Measurements from ENCODE around the gene PSMD1.
A peak's percentile ranks its signal among the peaks of the same experiment; 100 is the strongest.
"Not testable (repeated sequence)": the region's sequence is repeated elsewhere in the genome, so short reads cannot be mapped to it uniquely, and the experiment has no call there.

Gene PSMD1

GRCh38 chr2:231188506-231189170 lies 132.0 kb downstream of the PSMD1 start:
- DNase-seq = no peak

DNA sequence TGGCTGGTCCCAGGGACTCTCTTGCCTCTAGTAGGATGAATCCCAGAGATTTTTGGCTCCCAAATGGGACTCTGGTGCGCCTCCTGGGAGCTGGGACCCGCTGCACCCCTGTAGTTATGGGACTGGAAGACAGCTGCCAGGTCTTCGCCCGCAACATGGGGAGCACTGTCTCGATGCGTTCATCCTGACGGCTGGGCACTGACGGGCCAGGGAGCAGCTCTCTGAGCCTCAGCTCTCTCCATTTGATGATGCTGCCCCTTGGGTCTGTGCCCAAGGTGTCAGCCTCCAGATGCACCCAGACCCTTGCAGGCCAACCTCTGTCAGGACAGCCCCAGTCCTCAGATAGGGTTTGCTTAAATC lies 132.5 kb downstream of the PSMD1 start:
- DNase-seq = no peak

DNA sequence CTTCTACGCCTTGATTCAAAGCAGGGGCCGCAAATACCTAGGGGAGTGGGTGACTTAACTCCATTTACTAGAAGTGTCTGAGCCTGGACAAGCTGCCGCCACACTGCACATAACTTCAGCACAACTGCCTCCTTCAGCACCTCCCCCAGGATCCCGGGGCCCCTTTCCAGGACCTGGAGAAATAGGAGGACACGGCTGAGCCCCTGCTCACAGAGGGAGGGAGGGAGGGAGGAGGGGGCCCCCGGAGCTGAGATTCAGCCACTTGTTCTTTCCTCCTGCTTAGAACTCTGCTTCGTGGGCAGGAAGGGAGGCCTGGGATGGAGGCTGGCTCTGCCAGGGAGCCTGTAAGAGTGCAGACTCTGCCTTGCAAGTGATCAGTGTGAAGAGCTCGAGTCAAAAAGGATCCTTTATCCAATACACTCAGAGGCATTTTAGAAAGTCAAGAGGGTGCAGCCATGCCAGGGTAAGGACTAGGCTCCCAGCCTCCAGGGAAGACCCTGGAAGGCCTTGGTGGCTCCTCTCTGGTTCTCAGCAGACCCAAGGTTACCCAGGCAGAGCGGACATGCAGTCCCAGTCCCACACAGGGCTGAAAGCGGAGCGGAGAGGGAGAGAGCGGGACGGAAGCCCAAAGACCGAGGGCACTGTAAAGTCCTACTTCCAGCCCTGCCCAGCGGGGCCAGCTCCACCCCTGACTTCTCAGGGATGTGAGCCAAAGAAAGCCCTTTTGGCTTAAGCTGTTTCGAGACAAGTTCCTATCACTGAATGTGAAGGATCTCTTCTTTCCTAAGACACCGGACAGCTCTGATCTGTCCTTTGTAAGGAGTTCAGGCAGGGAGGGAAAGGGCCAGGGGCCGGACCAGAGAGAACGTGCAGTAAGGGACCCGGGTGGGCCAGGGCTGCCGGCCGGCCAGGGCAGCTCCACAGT lies 133.2 kb downstream of the PSMD1 start:
- no peak for DNase-seq

GRCh38 chr2:231190531-231191197 lies 134.0 kb downstream of the PSMD1 start:
- DNase-seq = no peak

DNA sequence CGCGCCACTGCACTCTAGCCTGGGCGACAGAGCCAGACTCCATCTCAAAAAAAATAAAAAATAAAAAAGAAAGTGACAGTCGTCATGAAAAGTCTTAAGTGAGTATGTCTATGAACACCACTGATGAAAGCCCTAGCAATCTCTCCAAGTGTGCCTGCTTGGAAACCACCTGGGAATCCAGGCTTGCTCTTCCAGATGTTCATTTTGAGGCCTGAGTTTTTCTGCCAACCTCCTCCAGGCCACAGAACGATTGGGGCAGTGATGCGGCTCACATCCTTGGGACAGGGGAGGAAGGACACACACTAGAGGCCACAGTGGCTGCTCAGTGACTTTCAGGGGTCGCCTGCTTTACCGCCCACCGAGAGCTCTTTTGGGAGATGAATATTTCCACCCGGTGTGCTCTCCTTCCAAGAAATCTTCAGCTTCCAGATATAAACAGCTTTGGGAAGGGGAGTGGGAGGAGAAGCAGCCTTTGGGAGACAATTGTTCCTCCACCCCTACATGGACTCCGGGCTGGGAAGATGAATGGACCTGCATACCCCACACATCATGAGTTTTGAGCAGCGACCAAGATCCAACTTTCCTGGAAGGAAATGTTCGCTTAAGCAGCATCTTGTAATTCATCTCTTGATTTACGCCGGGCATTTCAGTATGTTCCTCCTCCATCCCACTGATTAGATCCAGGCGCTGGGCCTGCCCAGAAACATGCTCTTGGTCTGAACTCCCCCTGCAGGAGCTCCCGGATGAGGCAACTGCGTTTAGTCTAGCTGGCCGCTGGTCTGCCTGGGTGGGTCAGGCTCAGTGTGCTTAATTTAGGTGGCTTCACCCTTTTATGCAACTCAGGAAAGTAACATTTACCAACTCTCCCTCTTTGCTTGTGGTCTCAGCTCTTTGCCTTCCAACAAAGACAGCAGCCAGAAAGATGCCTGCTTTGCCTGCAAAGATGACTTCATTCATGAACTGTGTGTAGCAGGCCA lies 135.5 kb downstream of the PSMD1 start:
- DNase-seq = no peak

DNA sequence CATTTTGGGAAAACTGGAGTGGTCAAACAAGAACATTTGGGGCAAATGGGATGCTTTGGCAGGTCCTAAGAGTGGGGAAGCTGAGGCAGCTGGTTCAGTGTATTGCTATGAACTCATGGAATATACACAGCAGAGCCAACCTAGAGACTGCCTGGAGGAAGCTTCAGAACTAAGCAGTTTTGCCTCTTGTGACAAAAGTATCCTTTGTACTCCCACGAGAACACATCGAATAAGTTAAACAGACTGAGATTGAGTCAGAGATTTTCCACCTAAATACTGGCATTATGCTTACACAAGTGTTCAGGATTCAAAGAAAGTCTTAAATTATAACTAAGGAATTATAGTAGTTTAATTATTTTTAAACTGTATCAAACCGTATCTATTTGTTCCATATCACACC lies 136.5 kb downstream of the PSMD1 start:
- no peak for DNase-seq

DNA sequence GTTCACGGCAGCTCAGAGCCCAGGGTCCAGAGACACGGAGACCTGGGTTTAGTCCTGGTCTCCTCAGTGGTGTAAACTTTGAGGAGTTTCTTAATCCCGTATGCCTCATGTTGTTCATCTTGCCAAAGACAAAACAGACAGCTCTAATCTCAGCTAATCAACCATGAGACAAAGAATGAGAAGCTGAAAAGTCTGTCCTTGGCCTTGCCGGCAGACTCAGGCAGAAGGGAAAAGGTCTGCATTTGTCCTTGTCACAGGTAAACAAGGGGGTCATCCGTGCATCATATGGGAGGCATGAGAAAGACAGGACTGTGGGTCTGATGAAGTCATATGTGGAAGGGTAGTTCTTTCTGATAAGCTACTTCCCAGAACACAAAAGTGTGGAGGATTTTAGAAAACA lies 139.9 kb downstream of the PSMD1 start:
- DNase-seq = no peak

- DNase-seq = not testable (repeated sequence)
Measured at GRCh38 chr2:231197196-231197595, 140.5 kb downstream of the PSMD1 start.

DNA sequence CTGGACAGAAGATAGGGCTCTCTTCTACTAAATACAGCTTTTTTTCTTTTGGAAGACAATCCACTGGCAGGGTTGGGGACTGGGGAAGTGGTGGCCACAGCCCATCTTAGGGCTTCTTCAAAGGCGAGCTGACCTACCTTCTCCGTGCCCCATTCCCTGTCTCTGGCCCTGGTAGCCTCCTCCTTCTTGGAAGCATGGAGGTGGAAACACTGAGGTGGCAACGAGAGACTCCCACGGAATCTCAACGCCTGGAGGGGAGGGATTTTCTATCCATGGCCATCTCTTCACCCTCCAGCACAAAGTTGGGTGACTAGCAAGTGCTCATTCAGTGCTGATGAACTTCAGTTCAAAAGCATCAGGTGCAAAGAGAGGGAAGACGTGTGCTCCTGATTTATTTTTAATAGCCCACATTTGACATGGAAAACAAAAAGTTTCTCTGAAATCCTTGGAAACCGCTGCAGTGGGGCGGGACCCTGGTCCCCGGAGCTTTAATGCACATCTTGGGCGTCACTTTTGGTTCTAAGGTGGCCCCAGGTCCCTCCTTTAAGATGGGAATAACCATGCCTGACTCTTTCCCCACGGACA lies 141.1 kb downstream of the PSMD1 start:
- no peak for DNase-seq

DNA sequence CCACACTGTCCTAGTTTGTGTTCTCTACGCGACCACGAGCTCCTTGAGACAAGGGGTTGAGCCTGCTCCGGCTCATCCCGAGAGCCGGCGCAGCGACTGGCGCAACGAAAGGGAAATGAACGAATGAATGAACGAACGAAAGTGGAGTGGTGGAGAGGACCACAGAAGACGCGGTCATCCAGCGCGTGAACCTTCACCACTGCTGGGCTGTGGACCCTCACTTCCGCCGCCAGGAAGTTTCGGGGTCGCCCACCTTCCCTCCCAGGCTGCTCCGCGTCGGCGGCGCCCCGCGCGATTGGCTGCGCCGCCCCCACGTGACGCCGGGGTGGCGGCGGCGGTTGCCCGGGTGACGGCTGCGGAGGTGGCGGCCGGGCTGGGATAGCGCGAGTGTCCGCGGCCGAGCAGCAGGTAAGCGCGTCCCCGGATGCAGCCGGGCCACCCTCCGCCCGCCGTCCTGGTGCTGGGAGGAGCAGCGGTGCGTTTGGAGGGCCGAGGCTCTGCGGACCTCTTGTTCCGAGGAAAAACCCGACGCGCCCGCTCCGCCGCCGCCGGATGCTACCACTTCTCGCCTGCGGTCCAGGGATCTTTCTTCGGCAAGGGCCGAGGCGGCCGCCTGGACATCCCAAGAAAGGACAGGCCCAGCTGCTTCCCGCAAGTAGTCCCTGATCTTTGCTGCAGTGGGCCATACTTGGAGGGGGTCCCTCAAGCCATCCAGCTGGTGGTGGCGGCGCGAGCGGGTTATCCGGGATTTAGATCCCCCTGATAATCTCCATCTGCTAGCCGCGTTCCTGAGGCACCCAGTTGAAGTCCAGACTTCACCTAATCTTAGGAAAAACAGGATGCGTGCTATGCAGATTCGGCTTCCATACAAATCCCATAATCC lies 141.9 kb downstream of the PSMD1 start, which contains the start of gene ARMC9:
ARMC9 (plus strand) TSS at position 341 of the 883 bp plus-strand sequence. CDS start 7,608 bp downstream, outside the sequence.
- peak; percentile 62 for DNase-seq

- no peak for DNase-seq
Measured at GRCh38 chr2:231199219-231199618, 142.6 kb downstream of the PSMD1 start.

- DNase-seq = no peak
Measured at GRCh38 chr2:231200805-231201474, 144.3 kb downstream of the PSMD1 start.

GRCh38 chr2:231201475-231201814 lies 144.8 kb downstream of the PSMD1 start:
- no peak for DNase-seq

- DNase-seq = no peak
Measured at GRCh38 chr2:231203087-231203486, 146.4 kb downstream of the PSMD1 start.

DNA sequence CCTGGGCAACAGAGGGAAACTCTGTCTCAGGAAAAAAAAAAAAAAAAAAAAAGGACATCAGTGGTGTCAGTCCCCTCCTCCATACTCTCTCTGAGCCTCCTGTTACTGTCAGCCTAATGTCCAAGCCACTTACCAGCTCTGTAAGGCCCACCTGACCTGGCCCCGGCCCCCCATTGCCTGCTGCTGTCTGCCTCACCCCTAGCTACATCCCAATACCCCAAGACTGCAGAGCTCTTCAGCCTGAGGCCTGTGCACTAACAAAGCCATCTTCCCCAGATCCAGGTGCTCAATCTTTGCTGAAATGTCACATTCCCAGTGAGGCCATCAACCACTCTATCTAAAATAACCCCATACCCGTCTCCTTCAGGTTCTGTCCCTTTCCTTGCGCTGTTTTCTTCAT lies 147.5 kb downstream of the PSMD1 start:
- no peak for DNase-seq

- no peak for DNase-seq
Measured at GRCh38 chr2:231204581-231204980, 147.9 kb downstream of the PSMD1 start.

GRCh38 chr2:231207734-231208133 lies 151.1 kb downstream of the PSMD1 start:
- no peak for DNase-seq

DNA sequence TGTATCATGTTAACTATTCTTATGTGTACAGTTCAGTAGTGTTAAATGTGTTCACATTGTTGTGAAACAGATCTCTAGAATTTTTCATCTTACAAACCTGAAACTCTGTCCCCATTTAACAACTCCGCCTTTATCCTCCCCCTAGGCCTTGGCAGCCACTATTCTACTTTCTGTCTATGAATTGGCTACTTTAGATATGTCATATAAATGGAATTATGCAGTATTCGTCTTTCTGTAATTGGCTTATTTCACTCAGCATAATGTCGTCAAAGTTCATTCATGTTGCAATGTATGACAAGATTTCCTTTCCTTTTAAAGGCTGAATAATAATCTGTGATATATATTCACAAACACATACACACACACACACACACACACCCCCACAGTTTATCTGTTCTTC lies 154.1 kb downstream of the PSMD1 start:
- DNase-seq = no peak

- DNase-seq = no peak
Measured at GRCh38 chr2:231211486-231211885, 154.8 kb downstream of the PSMD1 start.

DNA sequence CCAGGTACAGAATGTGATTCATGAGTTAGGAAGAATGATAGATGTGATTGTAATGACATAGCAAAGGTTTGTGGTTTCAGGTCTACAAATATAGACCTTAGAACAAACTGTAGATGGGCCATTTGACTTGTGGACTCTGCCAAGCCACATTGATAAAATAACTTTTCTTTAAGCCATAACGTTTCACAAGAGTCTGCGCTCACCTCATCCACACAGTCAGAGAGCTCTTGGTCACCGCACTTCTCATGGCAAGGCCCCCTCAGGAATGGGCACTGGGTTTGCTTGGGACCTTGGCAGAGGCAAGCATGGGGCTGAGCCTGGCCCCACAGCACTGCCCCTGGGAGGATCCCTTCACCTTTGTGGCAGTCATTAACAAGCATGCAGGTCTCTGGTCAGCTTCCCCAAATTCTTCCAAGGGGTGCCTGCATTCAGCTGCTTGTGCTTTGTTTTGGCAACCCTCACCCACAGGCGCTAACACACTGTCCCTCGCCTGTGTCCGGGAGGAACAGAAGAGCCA lies 155.7 kb downstream of the PSMD1 start:
- DNase-seq = no peak
